SH-SY5Y (cell line): ENCODE data around the gene PRR35.

Experiments
- GATA2 ChIP-seq: IDR thresholded peaks from 2 replicates; pipeline ENCODE4 v1.6.1; 2011; ENCODE audit warnings: mild to moderate bottlenecking, low read depth, low read length
- GATA3 ChIP-seq: IDR thresholded peaks from 2 replicates; pipeline ENCODE4 v1.6.1; 2011; ENCODE audit warnings: low read depth, mild to moderate bottlenecking, low read length, moderate library complexity

GRCh38 chr16:598823-599739 is 38.9 kb downstream of the PRR35 start:
- no peak for TF ChIP-seq GATA2
- TF ChIP-seq GATA3, result no peak
